IPS-NIHi11 (cell line): ENCODE measurements around the gene OGFOD3.

Source experiments
- DNase-seq: peaks from one replicate; pipeline ENCODE4 v3.0.0; 2012; ENCODE audit warnings: mixed read lengths, low spot score

The OGFOD3 gene

GRCh38 chr17:82446649-82447048 is 28.3 kb upstream of the OGFOD3 start:
- DNase-seq, result no peak

- DNase-seq, result no peak
These were observed 27.7 kb upstream of the OGFOD3 start for GRCh38 chr17:82446124-82446523.

DNA sequence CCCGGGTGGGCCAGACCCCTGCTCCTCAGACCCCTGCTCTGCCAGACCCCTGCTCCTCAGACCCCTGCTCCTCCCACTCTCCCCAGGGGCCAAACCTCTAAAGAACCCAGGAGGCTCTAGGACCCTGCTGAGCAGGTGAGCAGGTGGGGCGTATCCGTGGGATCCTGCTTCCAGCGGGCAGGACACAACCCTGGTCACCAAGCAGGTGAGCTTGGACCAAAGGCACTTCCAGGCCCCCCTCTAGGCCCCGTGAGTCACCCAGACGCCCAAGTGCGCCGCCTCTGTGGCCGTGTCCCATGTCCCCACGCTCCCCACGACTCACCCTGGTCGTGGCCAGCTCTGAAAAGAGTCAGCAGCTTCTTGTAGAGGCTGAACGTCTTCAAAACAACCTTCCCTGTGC is 27.2 kb upstream of the OGFOD3 start:
- no peak for DNase-seq

DNA sequence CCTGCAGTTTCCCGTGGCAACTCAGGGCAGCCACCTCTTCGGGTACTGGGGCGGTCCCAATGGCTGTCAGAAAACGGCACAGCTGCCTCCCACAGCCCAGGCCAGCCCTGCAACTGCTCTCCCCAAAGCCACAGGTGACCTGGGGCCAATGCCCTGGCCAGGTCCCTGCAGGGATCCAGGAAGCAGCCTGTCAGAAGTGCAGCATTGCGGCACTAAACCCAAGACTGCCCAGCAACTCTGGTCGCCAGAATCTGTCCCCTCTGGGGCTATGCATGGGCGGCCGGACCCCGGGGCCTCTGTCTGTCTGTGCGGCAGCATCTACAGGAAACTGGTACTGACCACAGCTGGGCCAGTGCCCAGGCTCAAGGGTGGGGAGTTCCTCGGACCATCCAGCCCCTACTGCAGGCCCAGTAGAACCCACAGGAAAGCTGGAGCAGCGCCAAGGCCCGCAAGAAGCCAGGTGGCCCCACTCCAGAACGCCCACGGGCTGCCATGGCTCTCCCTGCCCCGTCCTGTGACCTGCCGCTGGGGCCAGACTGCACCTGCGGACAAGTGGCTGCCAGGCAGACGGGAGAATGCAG is 26.6 kb upstream of the OGFOD3 start:
- no peak for DNase-seq

GRCh38 chr17:82444284-82444893 is 26.0 kb upstream of the OGFOD3 start:
- no peak for DNase-seq

- DNase-seq, result no peak
These were observed 25.3 kb upstream of the OGFOD3 start for GRCh38 chr17:82443465-82444283.

DNA sequence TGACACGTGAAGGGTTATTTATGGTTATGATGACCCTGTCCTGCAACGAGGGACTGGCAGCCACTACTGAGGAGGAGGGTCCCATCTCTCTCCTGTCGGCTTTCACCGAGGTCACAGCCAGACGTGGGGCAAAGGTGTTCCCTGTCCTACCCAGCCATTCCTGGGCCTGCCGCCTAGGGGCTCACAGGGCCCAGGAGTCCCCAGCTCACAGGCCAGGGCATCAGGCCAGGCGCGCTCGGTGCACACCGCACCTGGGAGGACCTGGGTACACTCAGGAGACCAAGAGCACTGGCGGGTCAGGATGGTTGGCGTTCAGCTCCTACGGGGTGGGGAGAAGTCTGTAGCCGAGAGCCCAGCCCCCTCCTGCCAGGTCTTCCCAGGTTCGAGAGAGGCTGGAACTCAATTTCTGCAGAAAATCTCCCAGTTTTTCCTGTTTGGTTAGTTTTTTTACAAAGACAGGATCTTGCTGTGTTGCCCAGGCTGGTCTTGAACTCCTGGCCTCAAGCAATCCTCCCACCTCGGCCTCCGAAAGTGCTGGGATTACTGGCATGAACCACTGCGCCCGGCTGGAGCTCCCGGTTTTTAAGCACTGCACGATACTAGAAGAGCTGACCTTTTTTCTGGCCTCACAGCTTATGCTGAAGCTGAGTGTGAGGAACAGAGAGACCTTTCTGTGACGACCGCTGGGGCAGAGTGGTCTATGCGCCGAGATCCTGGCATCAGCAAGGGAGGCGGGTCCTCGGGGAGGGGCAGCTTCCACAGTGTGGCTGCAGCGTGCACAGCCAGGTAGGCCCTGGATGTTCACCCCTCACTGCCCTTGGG is 24.5 kb upstream of the OGFOD3 start:
- DNase-seq, result no peak

GRCh38 chr17:82441691-82442487 is 23.5 kb upstream of the OGFOD3 start:
- no peak for DNase-seq

DNA sequence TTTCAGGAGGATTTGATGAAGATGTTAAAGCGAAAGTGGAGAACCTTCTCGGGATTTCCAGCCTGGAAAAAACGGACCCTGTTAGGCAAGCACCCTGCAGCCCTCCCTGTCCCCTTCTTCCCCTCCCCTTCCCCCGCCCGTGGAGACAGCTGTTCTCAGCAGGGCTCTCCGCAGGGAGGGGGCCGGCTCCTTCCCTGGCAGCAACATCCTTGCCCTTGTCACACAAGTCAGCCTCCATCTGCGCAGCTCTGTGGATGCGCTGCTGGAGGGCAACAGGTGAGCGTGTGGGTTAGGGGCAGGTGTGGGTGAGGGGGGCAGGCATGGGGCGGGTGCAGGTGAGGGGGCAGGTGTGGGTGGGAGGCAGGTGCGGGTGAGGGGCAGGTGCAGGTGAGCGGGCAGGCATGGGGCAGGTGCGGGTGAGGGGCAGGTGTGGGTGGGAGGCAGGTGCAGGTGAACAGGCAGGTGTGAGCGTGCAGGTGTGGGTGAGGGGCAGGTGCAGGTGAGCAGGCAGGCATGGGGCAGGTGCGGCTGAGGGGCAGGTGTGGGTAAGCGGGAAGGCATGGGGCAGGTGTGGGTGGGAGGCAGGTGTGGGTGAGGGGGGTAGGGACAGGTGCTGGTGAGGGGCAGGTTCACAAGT is 22.7 kb upstream of the OGFOD3 start:
- DNase-seq, result peak; percentile 52

DNA sequence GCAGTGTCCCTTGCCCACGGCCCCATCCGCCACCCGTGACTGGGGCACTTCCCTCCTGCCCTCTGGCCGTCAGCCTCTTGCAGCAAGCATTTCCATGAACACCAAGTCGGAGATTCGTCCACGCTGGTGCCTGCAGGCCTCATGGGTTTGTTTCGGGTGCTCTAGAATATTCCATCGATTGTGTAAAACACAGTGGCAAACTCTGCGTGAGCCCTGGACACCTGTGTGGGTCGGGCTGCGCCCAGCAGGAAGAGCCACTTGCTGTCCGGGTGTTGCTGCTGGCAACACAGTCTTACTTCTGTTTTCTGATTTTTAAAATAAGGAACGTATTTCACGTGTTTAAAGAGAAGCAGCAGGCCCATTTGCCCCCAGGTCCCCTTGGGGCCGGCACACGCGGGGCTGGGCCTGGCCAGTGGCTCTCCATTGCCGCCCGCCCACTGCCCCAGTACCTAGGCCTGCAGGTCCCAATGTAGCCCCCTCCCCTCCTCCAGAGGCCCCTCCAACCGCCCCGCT is 22.1 kb upstream of the OGFOD3 start:
- peak; percentile 62 for DNase-seq

- DNase-seq, result peak; percentile 31
These were observed 21.5 kb upstream of the OGFOD3 start for GRCh38 chr17:82439829-82440365.

GRCh38 chr17:82439194-82439828 is 20.9 kb upstream of the OGFOD3 start:
- DNase-seq, result no peak

- DNase-seq, result no peak
These were observed 20.2 kb upstream of the OGFOD3 start for GRCh38 chr17:82438401-82439193.

GRCh38 chr17:82437325-82437668 is 18.9 kb upstream of the OGFOD3 start:
- DNase-seq, result no peak

DNA sequence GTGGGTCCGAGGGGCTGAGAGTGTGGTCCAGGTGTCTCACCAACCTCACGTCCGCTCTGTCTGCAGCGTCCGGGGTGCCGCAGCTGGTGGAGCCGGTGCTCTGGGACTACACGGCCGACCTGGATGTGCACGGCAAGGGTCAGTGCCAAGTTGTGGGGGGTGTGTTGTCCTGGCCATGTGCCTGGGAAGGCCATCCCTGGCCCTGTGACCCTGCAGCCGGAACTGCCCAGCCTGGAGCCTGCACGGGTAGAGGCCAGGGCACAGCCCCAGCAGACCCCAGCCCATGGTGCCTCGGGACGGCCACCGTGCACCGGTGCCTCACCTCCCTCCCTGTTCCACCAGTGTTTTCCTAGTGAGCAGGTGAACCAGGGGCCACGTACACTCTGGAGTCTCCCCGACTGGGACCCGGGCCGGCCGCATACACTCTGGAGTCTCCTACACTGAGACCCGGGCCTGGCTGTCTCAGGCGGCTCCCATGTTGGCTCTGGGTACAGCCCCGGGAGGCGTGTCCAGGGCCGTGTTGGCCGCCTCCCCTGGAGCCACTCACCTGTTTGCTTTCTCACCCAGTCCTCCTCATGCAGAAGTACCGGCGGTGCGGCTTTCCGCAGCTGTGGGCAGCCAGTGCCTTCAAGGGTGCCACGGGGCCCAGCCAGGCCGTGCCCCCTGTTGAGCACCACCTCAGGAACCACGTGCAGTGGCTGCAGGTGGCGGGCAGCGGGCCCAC is 18.4 kb upstream of the OGFOD3 start:
- DNase-seq, result peak; percentile 42

GRCh38 chr17:82435601-82436583 is 17.5 kb upstream of the OGFOD3 start:
- no peak for DNase-seq

GRCh38 chr17:82435103-82435502 is 16.7 kb upstream of the OGFOD3 start:
- DNase-seq, result no peak

- no peak for DNase-seq
These were observed 15.8 kb upstream of the OGFOD3 start for GRCh38 chr17:82434216-82434565.
